Lower lobe of right lung (tissue), 2 donors: ENCODE measurements around the gene OR2A25. TPM values are rescaled to one million over a fixed set of nuclear protein-coding genes. Genes with fewer than 3 reads are reported as not detected.

Experiments used
- ATAC-seq, 2 donors: fragments of 200-7000 bp; cut with Tn5 transposase; one replicate each; pipeline ENCODE4 v1.9.1; 2020 to 2022; ENCODE audit warnings: mild to moderate bottlenecking in 2 of 2, moderate library complexity in 2 of 2
- DNase-seq: peaks from one replicate; pipeline ENCODE4 v3.0.0-alpha.2; 2020
- H3K27ac ChIP-seq: fragments of 200-600 bp; one replicate; pipeline ENCODE4 v1.8.0; 2022
- H3K27me3 ChIP-seq: fragments of 200-600 bp; one replicate; pipeline ENCODE4 v1.8.0; 2022; ENCODE audit warnings: low read depth
- H3K36me3 ChIP-seq: fragments of 200-600 bp; one replicate; pipeline ENCODE4 v1.8.0; 2022; ENCODE audit warnings: mild to moderate bottlenecking
- H3K4me1 ChIP-seq: fragments of 200-600 bp; one replicate; pipeline ENCODE4 v1.8.0; 2022
- H3K4me3 ChIP-seq: fragments of 200-600 bp; one replicate; pipeline ENCODE4 v1.8.0; 2022; ENCODE audit warnings: mild to moderate bottlenecking
- H3K9me3 ChIP-seq: fragments of 200-600 bp; one replicate; pipeline ENCODE4 v1.8.0; 2022
- CTCF ChIP-seq: fragments of 200-600 bp; IDR thresholded peaks from one replicate; pipeline ENCODE4 v1.8.0; 2022; ENCODE audit warnings: antibody characterized with exemption, mild to moderate bottlenecking
- intact Hi-C: fragments of 100-400 bp; cut with DNase I; formaldehyde crosslinking; loops from one replicate; pipeline ENCODE4 v1.11.0; 2022
- total RNA-seq: library from RNA; stranded (reverse); fragmentation: NEBNext Ultra II Directional; extraction: Animal tissue kit (Norgen Biotek cat#: 25700); gene quantifications from one replicate; pipeline ENCODE4 v1.2.1, GENCODE V29; 2021
- donor health status: DM: no; HTN: yes; CAD: no; lungs with severe emphysema.

OR2A25 gene
- total RNA-seq, 1 donor from 2014 or later: not detected

- Histone ChIP-seq H3K27ac (no peak overlapping the region), H3K9me3 (no peaks in the 10 kb centered on the region), H3K36me3 (no peaks in the 10 kb centered on the region), H3K4me3 (no peak overlapping the region), H3K27me3 (no peaks in the 10 kb centered on the region), H3K4me1 (no peaks in the 10 kb centered on the region)
- no peak for DNase-seq
- ATAC-seq: no peak
- no peak for TF ChIP-seq CTCF
- intact Hi-C loops: no loop called here
Observed at GRCh38 chr7:144069953-144070352, 342 bp downstream of the OR2A25 start.

GRCh38 chr7:144074374-144074773 lies 4.8 kb downstream of the OR2A25 start:
- DNase-seq: no peak
- Histone ChIP-seq H3K27ac (no peak overlapping the region), H3K4me1 (no peaks in the 10 kb centered on the region), H3K9me3 (no peaks in the 10 kb centered on the region), H3K36me3 (no peaks in the 10 kb centered on the region), H3K27me3 (no peaks in the 10 kb centered on the region), H3K4me3 (no peak overlapping the region)
- intact Hi-C loops: no loop called here
- no peak for TF ChIP-seq CTCF
- ATAC-seq: no peak

DNA sequence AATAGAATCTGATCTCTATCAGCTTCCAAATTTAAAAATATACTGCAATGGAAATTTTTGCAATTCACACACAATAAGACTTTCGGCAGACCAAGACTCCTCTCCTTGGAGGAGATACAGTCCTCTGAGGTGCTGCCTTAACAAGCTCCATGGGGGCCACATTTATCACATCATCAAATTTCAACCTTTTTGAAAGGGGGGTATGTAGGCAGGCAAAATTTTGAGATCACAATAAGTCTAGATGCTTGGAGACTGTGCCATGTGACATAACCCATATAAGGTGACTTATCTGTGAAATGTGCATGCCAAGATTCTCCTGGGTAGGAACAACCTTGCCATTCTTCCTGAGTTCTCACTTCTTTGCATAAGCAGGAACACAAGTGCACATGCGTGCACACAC lies 16.4 kb downstream of the OR2A25 start, which contains the start of gene OR2A12:
TSS of gene OR2A12 (plus strand) at position 301 of the 400 bp plus-strand sequence. CDS start 8,830 bp downstream, outside the sequence.
- no peaks in the 10 kb centered on the region for H3K4me1 ChIP-seq
- H3K9me3 ChIP-seq: peaks cover 5% of the 10 kb centered on the region
- no peak for DNase-seq
- no peak within 1 kb of the TSS for H3K27ac ChIP-seq
- H3K36me3 ChIP-seq: no peaks in the 10 kb centered on the region
- ATAC-seq: no peak
- no peaks in the 10 kb centered on the region for H3K27me3 ChIP-seq
- intact Hi-C loops: no loop called here
- no peak for TF ChIP-seq CTCF
- no peak within 1 kb of the TSS for H3K4me3 ChIP-seq

DNA sequence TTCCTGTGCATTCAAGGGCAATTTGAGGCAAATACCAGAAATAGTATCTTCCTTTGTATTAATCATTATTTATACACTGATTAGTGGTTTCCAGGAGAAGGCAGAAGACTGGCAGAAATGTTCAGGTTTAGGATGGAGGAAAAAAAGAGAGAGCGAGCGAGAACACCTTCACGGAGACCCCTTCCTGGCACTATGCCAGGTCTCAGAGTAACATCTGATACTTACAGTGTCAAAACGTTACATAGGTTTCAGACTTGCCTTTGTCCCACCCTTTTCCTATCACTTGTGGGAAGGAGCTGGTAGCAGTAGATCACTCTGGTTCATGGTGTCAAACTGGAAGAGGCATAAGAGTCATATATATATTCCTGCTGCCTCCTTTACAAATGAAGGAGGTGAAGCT lies 17.1 kb downstream of the OR2A25 start:
- H3K4me3 ChIP-seq: no peak overlapping the region
- DNase-seq (no peak), ATAC-seq (no peak)
- no peaks in the 10 kb centered on the region for H3K4me1 ChIP-seq
- H3K27ac ChIP-seq: no peak overlapping the region
- no peaks in the 10 kb centered on the region for H3K27me3 ChIP-seq
- intact Hi-C loops: no loop called here
- peaks cover 7% of the 10 kb centered on the region for H3K9me3 ChIP-seq
- TF ChIP-seq CTCF: no peak
- no peaks in the 10 kb centered on the region for H3K36me3 ChIP-seq

- TF ChIP-seq CTCF: no peak
- no peak for ATAC-seq
- Histone ChIP-seq H3K27me3 (no peaks in the 10 kb centered on the region), H3K27ac (no peak overlapping the region), H3K36me3 (no peaks in the 10 kb centered on the region), H3K4me3 (no peak overlapping the region), H3K4me1 (no peaks in the 10 kb centered on the region), H3K9me3 (peaks cover 7% of the 10 kb centered on the region)
- intact Hi-C loops: no loop called here
- no peak for DNase-seq
Observed at GRCh38 chr7:144087230-144087629, 17.6 kb downstream of the OR2A25 start.

GRCh38 chr7:144090667-144091066 lies 21.1 kb downstream of the OR2A25 start:
- no peak for ATAC-seq
- DNase-seq: no peak
- H3K36me3 ChIP-seq: no peaks in the 10 kb centered on the region
- H3K27me3 ChIP-seq: peaks cover 6% of the 10 kb centered on the region
- no peaks in the 10 kb centered on the region for H3K4me1 ChIP-seq
- no peak overlapping the region for H3K4me3 ChIP-seq
- peaks cover 7% of the 10 kb centered on the region for H3K9me3 ChIP-seq
- TF ChIP-seq CTCF: no peak
- no peak overlapping the region for H3K27ac ChIP-seq
- intact Hi-C loops: no loop called here
